Right lobe of liver (tissue), 6 donors: ENCODE results near the gene CACNB2. TPM values are rescaled to one million over a fixed set of nuclear protein-coding genes. Genes with fewer than 3 reads are reported as not detected.

Experiments used
- ATAC-seq, 4 donors: fragments of 200-7000 bp; cut with Tn5 transposase; one replicate each; pipeline ENCODE4 v1.9.1; 2020; ENCODE audit warnings: mild to moderate bottlenecking in 4 of 4, moderate library complexity in 4 of 4
- DNase-seq, 3 donors: peaks; one replicate each; pipeline ENCODE4 v3.0.0-alpha.2; 2020
- H3K27ac ChIP-seq, 3 donors: fragments of 200-600 bp; one replicate each; pipeline ENCODE4 v1.8.0; 2022
- H3K27me3 ChIP-seq, 2 donors: fragments of 200-600 bp; one replicate each; pipeline ENCODE4 v1.8.0; 2022
- H3K36me3 ChIP-seq, 4 donors: fragments of 200-600 bp; sonication (generic) in 1 of 4; one replicate each; pipeline versions ENCODE4 v1.5.1 to v1.8.0; 2017 to 2022; ENCODE audit warnings: control low read depth in 1 of 4
- H3K4me1 ChIP-seq, 4 donors: fragments of 200-600 bp; sonication (generic) in 1 of 4; one replicate each; pipeline versions ENCODE4 v1.5.1 to v1.8.0; 2017 to 2022; ENCODE audit warnings: control low read depth in 1 of 4
- H3K4me3 ChIP-seq, 3 donors: fragments of 200-600 bp; one replicate each; pipeline ENCODE4 v1.8.0; 2022
- H3K9me3 ChIP-seq, 4 donors: fragments of 200-600 bp; sonication (generic) in 1 of 4; one replicate each; pipeline versions ENCODE4 v1.5.1 to v1.8.0; 2017 to 2022; ENCODE audit warnings: control low read depth in 1 of 4
- POLR2A ChIP-seq: fragments of 450-650 bp; IDR thresholded peaks from one replicate; pipeline ENCODE4 v1.6.1; 2017; ENCODE audit warnings: antibody characterized with exemption, mild to moderate bottlenecking
- WGBS: methylation state at CpG from one replicate; pipeline ENCODE4 v1.1.6; 2018; ENCODE audit warnings: low coverage, low lambda C conversion rate; ENCODE audit not compliant: insufficient coverage; ENCODE audit errors: missing lambda C conversion rate; 5-methylcytosine and 5-hydroxymethylcytosine counted together
- intact Hi-C, 2 donors: fragments of 100-400 bp; cut with DNase I; formaldehyde crosslinking; loops; one replicate each; pipeline versions ENCODE4 v1.11.2 to v1.14.1; 2022
- total RNA-seq, 6 experiments: library from RNA; depleted of rRNA in 2 of 6; stranded (reverse); fragments of >200 nt in 2 of 6; fragmentation: NEBNext Ultra II Directional in 3 of 6; extraction: Animal tissue kit (Norgen Biotek cat#: 25700) in 3 of 6; gene quantifications; one replicate each; pipeline versions ENCODE4 v1.1.0 to v1.2.4, GENCODE V29; 2016 to 2023
- TF ChIP-seq, protein P1 (sequence below), 4 donors: fragments of 200-600 bp in 3 of 4; fragments of 450-650 bp in 1 of 4; IDR thresholded peaks; one replicate each; pipeline versions ENCODE4 v1.5.1 to v1.8.0; 2016 to 2022; ENCODE audit warnings: antibody characterized with exemption in 4 of 4, mild to moderate bottlenecking in 2 of 4
- donor health status: DM: no; HTN: yes; CAD: no.
- donor health status: DM: no; HTN: no; CAD: no.
- donor health status: DM: no; HTN: no; CAD: no.
- donor health status: DM: no; HTN: yes; CAD: no.
- donor health status: DM: no; HTN: yes; CAD: no.

CACNB2 gene
- total RNA-seq, 6 experiments from 2014 or later: 0.12 to 1.8 (median 1.0) TPM; not detected in 1

GRCh38 chr10:18313140-18313530 lies 172.9 kb downstream of the CACNB2 start:
- ATAC-seq (peak; percentile 10 to 50 (median 25)), DNase-seq (no peak)
- H3K4me1 ChIP-seq: peaks cover 0 to 14% (median 3%) of the 10 kb centered on the region in 4 donors
- WGBS: 66% methylated on average over 9 of the region's 10 CpGs
- peak overlapping the region in 1 of 3 donors; percentile 3 for H3K4me3 ChIP-seq
- H3K27ac ChIP-seq: peak overlapping the region in 2 of 3 donors; percentile 44 to 56
- TF ChIP-seq, protein P1, sequence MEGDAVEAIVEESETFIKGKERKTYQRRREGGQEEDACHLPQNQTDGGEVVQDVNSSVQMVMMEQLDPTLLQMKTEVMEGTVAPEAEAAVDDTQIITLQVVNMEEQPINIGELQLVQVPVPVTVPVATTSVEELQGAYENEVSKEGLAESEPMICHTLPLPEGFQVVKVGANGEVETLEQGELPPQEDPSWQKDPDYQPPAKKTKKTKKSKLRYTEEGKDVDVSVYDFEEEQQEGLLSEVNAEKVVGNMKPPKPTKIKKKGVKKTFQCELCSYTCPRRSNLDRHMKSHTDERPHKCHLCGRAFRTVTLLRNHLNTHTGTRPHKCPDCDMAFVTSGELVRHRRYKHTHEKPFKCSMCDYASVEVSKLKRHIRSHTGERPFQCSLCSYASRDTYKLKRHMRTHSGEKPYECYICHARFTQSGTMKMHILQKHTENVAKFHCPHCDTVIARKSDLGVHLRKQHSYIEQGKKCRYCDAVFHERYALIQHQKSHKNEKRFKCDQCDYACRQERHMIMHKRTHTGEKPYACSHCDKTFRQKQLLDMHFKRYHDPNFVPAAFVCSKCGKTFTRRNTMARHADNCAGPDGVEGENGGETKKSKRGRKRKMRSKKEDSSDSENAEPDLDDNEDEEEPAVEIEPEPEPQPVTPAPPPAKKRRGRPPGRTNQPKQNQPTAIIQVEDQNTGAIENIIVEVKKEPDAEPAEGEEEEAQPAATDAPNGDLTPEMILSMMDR (IDR thresholded peaks at IDR 0.05): no peak
- TF ChIP-seq POLR2A: no peak
- no peaks in the 10 kb centered on the region for H3K9me3 ChIP-seq
- intact Hi-C loops: no loop called here
- no peaks in the 10 kb centered on the region for H3K36me3 ChIP-seq
- no peaks in the 10 kb centered on the region for H3K27me3 ChIP-seq

DNA sequence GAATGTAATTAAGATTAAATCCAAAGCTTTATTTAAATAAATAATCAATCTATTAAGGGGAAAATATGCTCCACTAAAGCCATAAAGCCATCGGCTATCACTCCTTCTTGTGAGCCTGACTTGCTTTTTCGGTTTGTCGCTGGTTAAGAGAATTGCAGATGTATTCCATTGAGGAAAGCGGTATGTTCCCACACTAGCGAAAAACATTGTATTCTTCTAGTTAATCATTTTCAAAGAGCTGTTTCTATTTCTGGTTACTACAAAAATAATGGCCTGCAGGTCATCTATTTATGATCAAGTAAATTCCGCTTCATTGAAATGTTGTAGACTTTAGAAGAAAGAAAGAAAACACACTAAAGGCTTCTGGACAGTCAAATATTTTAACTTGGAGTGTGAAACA lies 173.4 kb downstream of the CACNB2 start:
- intact Hi-C loops: no loop called here
- peak; percentile 62 to 73 (median 70) for ATAC-seq
- no peaks in the 10 kb centered on the region for H3K36me3 ChIP-seq

DNA sequence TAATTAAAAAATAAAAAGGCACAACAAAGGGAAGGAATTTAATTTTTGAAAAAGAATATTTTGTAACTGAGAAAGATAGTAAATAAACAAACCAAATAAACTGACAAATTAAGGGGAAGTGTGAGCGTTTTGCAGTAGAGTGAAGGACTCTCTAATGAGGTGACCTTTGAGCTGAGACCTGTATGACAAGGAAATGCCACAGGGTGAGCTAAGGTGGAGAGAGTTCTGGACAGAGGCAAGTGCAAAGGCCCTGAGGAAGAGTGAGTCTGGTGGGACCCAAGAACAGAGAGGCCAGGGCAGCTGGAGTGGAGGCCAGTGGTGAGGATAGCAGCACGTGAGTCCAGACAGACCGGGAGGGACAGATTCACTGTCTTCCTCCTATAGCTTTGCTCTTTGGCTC lies 179.4 kb downstream of the CACNB2 start:
- DNase-seq (no peak), ATAC-seq (no peak)
- H3K27me3 ChIP-seq: no peaks in the 10 kb centered on the region
- no peaks in the 10 kb centered on the region for H3K36me3 ChIP-seq
- H3K4me1 ChIP-seq: no peaks in the 10 kb centered on the region
- TF ChIP-seq POLR2A: no peak
- TF ChIP-seq, protein P1 (IDR thresholded peaks at IDR 0.05): no peak
- 93% methylated on average over 1 of the region's 3 CpGs for WGBS
- intact Hi-C loops: no loop called here
- no peaks in the 10 kb centered on the region for H3K9me3 ChIP-seq
- H3K4me3 ChIP-seq: no peak overlapping the region
- no peak overlapping the region for H3K27ac ChIP-seq

More for the DNA sequence above, 173.4 kb downstream of the CACNB2 start:
- no peak for DNase-seq
- WGBS: 34% methylated on average over 6 of the region's 6 CpGs
- no peaks in the 10 kb centered on the region for H3K27me3 ChIP-seq
- H3K4me1 ChIP-seq: peaks cover 0 to 14% (median 3%) of the 10 kb centered on the region in 4 donors
- no peak for TF ChIP-seq POLR2A
- peak overlapping the region in 2 of 3 donors; percentile 44 to 56 for H3K27ac ChIP-seq
- H3K4me3 ChIP-seq: peak overlapping the region in 1 of 3 donors; percentile 3
- no peaks in the 10 kb centered on the region for H3K9me3 ChIP-seq

GRCh38 chr10:18321371-18321770 lies 181.1 kb downstream of the CACNB2 start:
- no peak for TF ChIP-seq POLR2A
- TF ChIP-seq, protein P1 (IDR thresholded peaks at IDR 0.05): no peak
- WGBS: 100% methylated on average over 1 of the region's 1 CpG
- H3K36me3 ChIP-seq: no peaks in the 10 kb centered on the region
- no peak for ATAC-seq
- peaks cover 0 to 8% (median under 1%) of the 10 kb centered on the region in 4 donors for H3K4me1 ChIP-seq
- H3K27ac ChIP-seq: no peak overlapping the region
- no peaks in the 10 kb centered on the region for H3K9me3 ChIP-seq
- no peaks in the 10 kb centered on the region for H3K27me3 ChIP-seq
- intact Hi-C loops: no loop called here
- H3K4me3 ChIP-seq: no peak overlapping the region
- DNase-seq: no peak

- Histone ChIP-seq H3K9me3 (no peaks in the 10 kb centered on the region), H3K27ac (no peak overlapping the region), H3K4me1 (peaks cover 0 to 12% (median 3%) of the 10 kb centered on the region in 4 donors), H3K27me3 (no peaks in the 10 kb centered on the region), H3K36me3 (no peaks in the 10 kb centered on the region), H3K4me3 (no peak overlapping the region)
- intact Hi-C loops: no loop called here
- no peak for TF ChIP-seq POLR2A
- TF ChIP-seq, protein P1 (IDR thresholded peaks at IDR 0.05): no peak
- WGBS: 77% methylated on average over 2 of the region's 2 CpGs
- ATAC-seq (no peak), DNase-seq (no peak)
Observed at GRCh38 chr10:18323916-18324315, 183.7 kb downstream of the CACNB2 start.
